Suprapubic skin (tissue), 4 donors: ENCODE results near the gene SPATA13. TPM values are rescaled to one million over a fixed set of nuclear protein-coding genes. Genes with fewer than 3 reads are reported as not detected.

Source experiments
- DNase-seq, 2 donors: peaks; one replicate each; pipeline ENCODE4 v3.0.0-alpha.2; 2019; ENCODE audit warnings: low spot score in 2 of 2
- H3K27ac ChIP-seq: fragments of 200-600 bp; sonication (generic); one replicate; pipeline ENCODE4 v1.5.1; 2019
- H3K27me3 ChIP-seq: fragments of 200-600 bp; sonication (generic); one replicate; pipeline ENCODE4 v1.5.1; 2019
- H3K36me3 ChIP-seq: fragments of 200-600 bp; sonication (generic); one replicate; pipeline ENCODE4 v1.5.1; 2019
- H3K4me1 ChIP-seq: fragments of 200-600 bp; sonication (generic); one replicate; pipeline ENCODE4 v1.5.1; 2019
- H3K4me3 ChIP-seq: fragments of 200-600 bp; sonication (generic); one replicate; pipeline ENCODE4 v1.5.1; 2019; ENCODE audit warnings: mild to moderate bottlenecking
- H3K9me3 ChIP-seq: fragments of 200-600 bp; sonication (generic); one replicate; pipeline ENCODE4 v1.5.1; 2019
- CTCF ChIP-seq, 2 donors: fragments of 200-600 bp in 1 of 2; fragments of 450-650 bp in 1 of 2; sonication (generic) in 1 of 2; IDR thresholded peaks; one replicate each; pipeline ENCODE4 v1.5.1; 2016 to 2019; ENCODE audit warnings: antibody characterized with exemption in 2 of 2, mild to moderate bottlenecking in 1 of 2, moderate library complexity in 1 of 2
- EP300 ChIP-seq: sonication (generic); formaldehyde crosslinking; IDR thresholded peaks from one replicate; pipeline ENCODE4 v1.6.1; 2017; ENCODE audit warnings: antibody characterized with exemption
- POLR2A ChIP-seq, 2 donors: fragments of 450-650 bp; IDR thresholded peaks; one replicate each; pipeline ENCODE4 v1.6.1; 2017; ENCODE audit warnings: antibody characterized with exemption in 2 of 2, mild to moderate bottlenecking in 2 of 2, moderate library complexity in 2 of 2
- POLR2AphosphoS5 ChIP-seq, 3 donors: sonication (generic); formaldehyde crosslinking; IDR thresholded peaks; one replicate each; pipeline ENCODE4 v1.6.1; 2017; ENCODE audit warnings: antibody characterized with exemption in 3 of 3
- WGBS: methylation state at CpG from one replicate; pipeline ENCODE4 v1.1.5; 2018; 5-methylcytosine and 5-hydroxymethylcytosine counted together
- total RNA-seq, 4 donors: library from RNA; depleted of rRNA; stranded (reverse); fragments of >200 nt; gene quantifications; one replicate each; pipeline ENCODE4 v1.1.0, GENCODE V29; 2016

Gene SPATA13
- total RNA-seq: 10 to 100 TPM; 26.5 to 64.2 (median 31.6) TPM

- 0% methylated on average over 9 of the region's 50 CpGs for WGBS
- Histone ChIP-seq H3K27me3 (no peaks in the 10 kb centered on the region), H3K9me3 (no peaks in the 10 kb centered on the region), H3K4me3 (peak within 1 kb of the TSS; percentile 70), H3K4me1 (peaks cover 28% of the 10 kb centered on the region), H3K27ac (peak within 1 kb of the TSS; percentile 83), H3K36me3 (no peaks in the 10 kb centered on the region)
- DNase-seq: peak; percentile 97
- no peak for TF ChIP-seq CTCF (IDR thresholded peaks at IDR 0.05)
- TF ChIP-seq POLR2A (IDR thresholded peaks at IDR 0.05): no peak
Observed at GRCh38 chr13:24160458-24161009, at the start of gene SPATA13. TSS of gene SPATA13 (plus strand) at chr13:24160720. CDS start at chr13:24222930, 62,210 bp downstream.

GRCh38 chr13:24112791-24113190, 47.7 kb upstream of the SPATA13 start:
- Histone ChIP-seq H3K27me3 (no peaks in the 10 kb centered on the region), H3K4me3 (no peak overlapping the region), H3K27ac (no peak overlapping the region), H3K36me3 (no peaks in the 10 kb centered on the region), H3K9me3 (no peaks in the 10 kb centered on the region), H3K4me1 (no peaks in the 10 kb centered on the region)
- 92% methylated on average over 5 of the region's 5 CpGs for WGBS
- no peak for TF ChIP-seq POLR2A (IDR thresholded peaks at IDR 0.05)
- TF ChIP-seq EP300: no peak
- no peak for TF ChIP-seq CTCF (IDR thresholded peaks at IDR 0.05)
- no peak for TF ChIP-seq POLR2AphosphoS5 (IDR thresholded peaks at IDR 0.05)
- no peak for DNase-seq

DNA sequence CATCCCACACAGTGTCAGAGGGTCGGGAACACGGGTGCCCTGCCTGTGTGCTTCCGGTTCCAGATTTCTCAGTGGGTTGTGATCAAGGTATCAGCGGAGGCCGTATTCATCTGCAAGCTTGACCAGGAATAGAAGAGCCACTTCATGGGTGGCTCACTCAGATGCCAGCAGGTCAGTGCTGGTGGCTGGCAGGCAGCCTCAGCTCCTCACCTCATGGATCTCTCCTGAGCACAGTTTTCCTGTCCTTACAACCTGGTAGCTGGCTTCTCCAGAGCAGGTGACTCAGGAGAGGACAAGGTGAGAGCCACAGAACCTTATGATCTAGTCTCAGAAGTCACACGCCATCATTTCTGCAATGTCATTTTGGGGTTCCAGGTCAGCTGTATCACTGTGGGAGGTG, 44.8 kb upstream of the SPATA13 start:
- WGBS: 93% methylated on average over 6 of the region's 6 CpGs
- no peak overlapping the region for H3K4me3 ChIP-seq
- TF ChIP-seq POLR2AphosphoS5 (IDR thresholded peaks at IDR 0.05) (no peak), CTCF (IDR thresholded peaks at IDR 0.05) (no peak), EP300 (no peak), POLR2A (IDR thresholded peaks at IDR 0.05) (no peak)
- peaks cover 6% of the 10 kb centered on the region for H3K4me1 ChIP-seq
- no peak overlapping the region for H3K27ac ChIP-seq
- peaks cover 5% of the 10 kb centered on the region for H3K27me3 ChIP-seq
- no peak for DNase-seq
- no peaks in the 10 kb centered on the region for H3K9me3 ChIP-seq
- no peaks in the 10 kb centered on the region for H3K36me3 ChIP-seq

DNA sequence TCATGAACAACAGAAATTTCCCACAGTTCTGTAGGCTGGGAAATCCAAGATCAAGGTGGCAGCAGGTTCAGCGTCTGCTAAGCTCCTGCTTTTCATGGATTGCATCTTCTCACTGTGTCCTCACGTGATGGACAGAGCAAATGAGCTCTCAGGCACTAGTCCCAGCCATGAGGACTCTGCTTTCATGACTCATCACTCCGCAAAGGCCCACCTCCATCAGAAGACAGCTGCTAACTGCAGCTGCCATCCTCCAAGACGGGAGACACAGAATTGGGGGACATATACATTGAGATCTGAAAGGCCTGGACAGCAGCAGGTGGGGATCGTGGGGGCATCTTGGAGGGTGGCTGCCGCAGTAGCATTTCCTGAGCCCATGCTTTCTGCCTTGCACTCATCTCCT, 44.4 kb upstream of the SPATA13 start:
- WGBS: 95% methylated on average over 6 of the region's 6 CpGs
- DNase-seq: no peak

GRCh38 chr13:24118576-24118975, 41.9 kb upstream of the SPATA13 start:
- TF ChIP-seq EP300 (no peak), POLR2A (IDR thresholded peaks at IDR 0.05) (no peak), CTCF (IDR thresholded peaks at IDR 0.05) (no peak), POLR2AphosphoS5 (IDR thresholded peaks at IDR 0.05) (no peak)
- H3K27ac ChIP-seq: no peak overlapping the region
- peaks cover 5% of the 10 kb centered on the region for H3K27me3 ChIP-seq
- no peaks in the 10 kb centered on the region for H3K9me3 ChIP-seq
- H3K36me3 ChIP-seq: no peaks in the 10 kb centered on the region
- 92% methylated on average over 5 of the region's 5 CpGs for WGBS
- H3K4me3 ChIP-seq: no peak overlapping the region
- no peak for DNase-seq
- H3K4me1 ChIP-seq: peaks cover 6% of the 10 kb centered on the region

More for the DNA sequence above, 44.4 kb upstream of the SPATA13 start:
- TF ChIP-seq POLR2AphosphoS5 (IDR thresholded peaks at IDR 0.05) (no peak), POLR2A (IDR thresholded peaks at IDR 0.05) (no peak), EP300 (no peak), CTCF (IDR thresholded peaks at IDR 0.05) (no peak)
- H3K4me1 ChIP-seq: peaks cover 6% of the 10 kb centered on the region
- H3K36me3 ChIP-seq: no peaks in the 10 kb centered on the region
- no peak overlapping the region for H3K27ac ChIP-seq
- no peaks in the 10 kb centered on the region for H3K9me3 ChIP-seq
- H3K27me3 ChIP-seq: peaks cover 5% of the 10 kb centered on the region
- no peak overlapping the region for H3K4me3 ChIP-seq
